ENCODE data around the gene CCDC102B.

GRCh38 chr18:68841301-68841700 is 43.4 kb downstream of the CCDC102B start:
- TF ChIP-seq TAF1 (IDR thresholded peaks at IDR 0.05; ENCODE audit: borderline replicate concordance, insufficient read depth, low read length) = no peak
- TF ChIP-seq SIN3A (IDR thresholded peaks at IDR 0.05; ENCODE audit: borderline replicate concordance, insufficient read depth, low read length) = no peak

All from PFSK-1 (cell line).